ENCODE results near the gene CAMTA1.

Gene CAMTA1

GRCh38 chr1:7036386-7036785 is 251.1 kb downstream of the CAMTA1 start:
- Histone ChIP-seq H3K36me3 (replicated peaks; ENCODE audit: insufficient read depth, low read length) (no peaks in the 10 kb centered on the region), H3F3A (ENCODE audit: insufficient read depth, low read length) (no peaks in the 10 kb centered on the region), H4K20me1 (ENCODE audit: insufficient read depth, low read length) (no peaks in the 10 kb centered on the region), H3K4me2 (ENCODE audit: low read depth, low read length) (no peak overlapping the region), H3K9me2 (replicated peaks; ENCODE audit: insufficient read depth, low read length) (no peaks in the 10 kb centered on the region), H3K9me3 (replicated peaks; ENCODE audit: insufficient read depth, low read length) (no peaks in the 10 kb centered on the region; the same call in 1 of the 2 replicates), H2AFZ (ENCODE audit: low read length) (no peak overlapping the region), H3K27ac (ENCODE audit: low read length) (no peak overlapping the region), H3K9ac (ENCODE audit: low read length) (no peak overlapping the region), H3K4me1 (ENCODE audit: low read length) (no peaks in the 10 kb centered on the region), H3K4me3 (ENCODE audit: low read length) (no peak overlapping the region), H3K27me3 (replicated peaks; ENCODE audit: insufficient read depth, low read length) (peaks cover 58% of the 10 kb centered on the region), H3K79me2 (ENCODE audit: low read length) (no peaks in the 10 kb centered on the region)
- DNase-seq = no peak
- no peak for TF ChIP-seq EZH2 (optimal IDR thresholded peaks at IDR 0.05; ENCODE audit: low read depth, low read length)
- no peak for TF ChIP-seq EZH2phosphoT487 (IDR thresholded peaks at IDR 0.05; ENCODE audit: low read length)
- TF ChIP-seq, protein P1, sequence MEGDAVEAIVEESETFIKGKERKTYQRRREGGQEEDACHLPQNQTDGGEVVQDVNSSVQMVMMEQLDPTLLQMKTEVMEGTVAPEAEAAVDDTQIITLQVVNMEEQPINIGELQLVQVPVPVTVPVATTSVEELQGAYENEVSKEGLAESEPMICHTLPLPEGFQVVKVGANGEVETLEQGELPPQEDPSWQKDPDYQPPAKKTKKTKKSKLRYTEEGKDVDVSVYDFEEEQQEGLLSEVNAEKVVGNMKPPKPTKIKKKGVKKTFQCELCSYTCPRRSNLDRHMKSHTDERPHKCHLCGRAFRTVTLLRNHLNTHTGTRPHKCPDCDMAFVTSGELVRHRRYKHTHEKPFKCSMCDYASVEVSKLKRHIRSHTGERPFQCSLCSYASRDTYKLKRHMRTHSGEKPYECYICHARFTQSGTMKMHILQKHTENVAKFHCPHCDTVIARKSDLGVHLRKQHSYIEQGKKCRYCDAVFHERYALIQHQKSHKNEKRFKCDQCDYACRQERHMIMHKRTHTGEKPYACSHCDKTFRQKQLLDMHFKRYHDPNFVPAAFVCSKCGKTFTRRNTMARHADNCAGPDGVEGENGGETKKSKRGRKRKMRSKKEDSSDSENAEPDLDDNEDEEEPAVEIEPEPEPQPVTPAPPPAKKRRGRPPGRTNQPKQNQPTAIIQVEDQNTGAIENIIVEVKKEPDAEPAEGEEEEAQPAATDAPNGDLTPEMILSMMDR (IDR thresholded peaks at IDR 0.05; ENCODE audit: low read length) = no peak

DNA sequence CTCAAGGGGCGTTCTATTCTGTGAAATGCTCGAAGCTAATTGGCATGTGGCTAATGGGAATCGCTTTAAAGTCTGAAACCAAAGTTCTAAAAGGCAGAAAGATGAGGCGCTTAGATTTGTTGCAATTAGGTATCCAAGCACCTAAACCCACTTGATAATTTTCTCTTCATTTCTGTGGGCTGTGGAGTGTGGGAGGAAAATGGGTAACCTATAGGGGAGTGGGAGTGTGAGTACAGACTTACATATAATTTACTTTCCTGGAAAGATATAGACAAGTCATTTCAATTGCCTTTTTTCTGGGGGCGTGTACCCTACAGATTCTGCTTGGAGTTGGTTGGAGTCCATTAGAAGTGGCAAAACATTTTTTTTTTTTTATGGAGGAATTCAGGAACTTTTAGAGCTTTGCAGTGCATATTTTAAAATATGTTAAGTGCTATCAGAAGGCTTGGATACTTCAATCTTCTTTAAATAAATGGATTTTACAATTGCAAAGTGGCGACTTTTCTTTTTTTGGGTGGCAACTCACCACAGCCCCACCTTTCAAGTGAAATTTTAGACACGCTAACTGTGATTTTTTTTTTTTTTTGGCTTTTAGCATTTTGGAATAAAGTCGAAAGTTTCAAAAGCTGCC is 254.5 kb downstream of the CAMTA1 start:
- H3K4me2 ChIP-seq (ENCODE audit: low read depth, low read length) = no peak overlapping the region
- H3K4me1 ChIP-seq (ENCODE audit: low read length) = no peaks in the 10 kb centered on the region
- TF ChIP-seq EZH2phosphoT487 (IDR thresholded peaks at IDR 0.05; ENCODE audit: low read length) (no peak), EZH2 (optimal IDR thresholded peaks at IDR 0.05; ENCODE audit: low read depth, low read length) (no peak)
- TF ChIP-seq, protein P1 (IDR thresholded peaks at IDR 0.05; ENCODE audit: low read length) = no peak
- H3K27me3 ChIP-seq (replicated peaks; ENCODE audit: insufficient read depth, low read length) = peaks cover 86% of the 10 kb centered on the region
- H3K9me3 ChIP-seq (replicated peaks; ENCODE audit: insufficient read depth, low read length) = no peaks in the 10 kb centered on the region
- no peaks in the 10 kb centered on the region for H4K20me1 ChIP-seq (ENCODE audit: insufficient read depth, low read length)
- no peak overlapping the region for H3K27ac ChIP-seq (ENCODE audit: low read length)
- H3F3A ChIP-seq (ENCODE audit: insufficient read depth, low read length) = no peaks in the 10 kb centered on the region
- no peak overlapping the region for H3K4me3 ChIP-seq (ENCODE audit: low read length)
- H3K9ac ChIP-seq (ENCODE audit: low read length) = no peak overlapping the region
- no peaks in the 10 kb centered on the region for H3K36me3 ChIP-seq (replicated peaks; ENCODE audit: insufficient read depth, low read length)
- H3K9me2 ChIP-seq (replicated peaks; ENCODE audit: insufficient read depth, low read length) = no peaks in the 10 kb centered on the region
- H2AFZ ChIP-seq (ENCODE audit: low read length) = no peak overlapping the region
- DNase-seq = no peak
- H3K79me2 ChIP-seq (ENCODE audit: low read length) = no peaks in the 10 kb centered on the region

DNA sequence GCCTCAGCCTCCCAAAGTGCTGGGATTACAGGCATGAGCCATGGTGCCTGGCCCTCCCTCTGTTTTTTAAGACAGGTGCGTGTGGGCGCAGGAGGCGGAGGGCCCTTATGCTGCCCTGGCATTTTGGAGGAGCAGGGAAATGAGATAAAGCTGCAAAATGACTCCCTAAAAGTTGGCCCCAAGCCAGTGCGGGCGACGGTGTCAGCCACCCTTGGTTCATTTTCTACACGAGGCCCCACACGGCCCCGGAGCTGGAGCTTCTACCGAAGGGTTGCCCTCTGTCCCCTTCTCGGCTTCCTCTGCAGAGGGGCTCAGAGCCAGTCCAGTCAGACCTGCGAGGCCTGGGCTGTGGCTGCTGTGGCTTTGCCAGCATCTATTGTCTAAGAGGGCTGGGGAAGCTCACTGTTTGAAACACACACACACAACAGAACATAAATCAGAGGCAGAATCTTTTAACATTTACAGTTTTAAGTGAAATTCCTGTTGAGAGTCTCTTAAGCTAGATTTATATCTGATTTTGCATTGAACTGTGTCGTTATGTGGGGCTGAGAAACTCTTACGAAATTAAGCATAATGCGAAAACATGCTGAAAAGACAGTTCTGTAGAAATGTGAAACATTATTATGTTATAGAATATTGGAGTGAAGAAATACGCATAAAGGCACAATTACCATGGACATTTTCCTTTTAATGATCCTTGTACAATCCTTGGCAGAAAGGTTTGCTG is 255.9 kb downstream of the CAMTA1 start:
- no peak for DNase-seq
- TF ChIP-seq EZH2 (optimal IDR thresholded peaks at IDR 0.05; ENCODE audit: low read depth, low read length) = no peak
- TF ChIP-seq, protein P1 (IDR thresholded peaks at IDR 0.05; ENCODE audit: low read length) = no peak
- TF ChIP-seq EZH2phosphoT487 (IDR thresholded peaks at IDR 0.05; ENCODE audit: low read length) = no peak
- Histone ChIP-seq H3K9ac (ENCODE audit: low read length) (no peak overlapping the region), H3K9me3 (replicated peaks; ENCODE audit: insufficient read depth, low read length) (no peaks in the 10 kb centered on the region), H3K79me2 (ENCODE audit: low read length) (no peaks in the 10 kb centered on the region), H3K9me2 (replicated peaks; ENCODE audit: insufficient read depth, low read length) (no peaks in the 10 kb centered on the region), H3F3A (ENCODE audit: insufficient read depth, low read length) (no peaks in the 10 kb centered on the region), H3K27me3 (replicated peaks; ENCODE audit: insufficient read depth, low read length) (peaks cover 91% of the 10 kb centered on the region), H2AFZ (ENCODE audit: low read length) (no peak overlapping the region), H3K27ac (ENCODE audit: low read length) (no peak overlapping the region), H3K4me1 (ENCODE audit: low read length) (no peaks in the 10 kb centered on the region), H3K4me2 (ENCODE audit: low read depth, low read length) (no peak overlapping the region), H3K4me3 (ENCODE audit: low read length) (no peak overlapping the region), H4K20me1 (ENCODE audit: insufficient read depth, low read length) (no peaks in the 10 kb centered on the region), H3K36me3 (replicated peaks; ENCODE audit: insufficient read depth, low read length) (no peaks in the 10 kb centered on the region)
